H1 (cell line): ENCODE results near the gene MYO5B. TPM values are rescaled to one million over a fixed set of nuclear protein-coding genes. Genes with fewer than 3 reads are reported as not detected.

Source experiments
- CTCF ChIA-PET: fragments of 300-600 bp; sonication (Branson Sonifier 250); formaldehyde crosslinking; loops from one replicate; lab custom pipeline; 2021; ENCODE audit not compliant: partially characterized antibody; lab: Charles Lee
- POLR2A ChIA-PET: fragments of 300-600 bp; sonication (Branson Sonifier 250); formaldehyde crosslinking; loops from one replicate; lab custom pipeline; 2021; ENCODE audit warnings: inconsistent platforms; ENCODE audit not compliant: partially characterized antibody; lab: Charles Lee
- DNase-seq, 2 experiments: peaks; one replicate each; pipeline versions ENCODE4 v3.0.0 to v3.0.0-alpha.2; 2010 to 2022; ENCODE audit warnings: low spot score in 2 of 2, low read depth in 1 of 2, mixed read lengths in 1 of 2
- FAIRE-seq: peaks from 2 replicates; lab custom pipeline; 2011; peaks lifted over from hg19 to GRCh38; lab: Jason Lieb, UNC
- H2AFZ ChIP-seq: 2 replicates; pipeline ENCODE4 v1.8.1; 2012; ENCODE audit warnings: low read length, inconsistent platforms
- H2AK5ac ChIP-seq: 2 replicates; pipeline ENCODE4 v1.6.1; 2013; ENCODE audit warnings: low read depth, low read length
- H2BK120ac ChIP-seq: replicated peaks from 2 replicates; pipeline ENCODE3; 2013; ENCODE audit warnings: low read depth, low read length, inconsistent platforms
- H2BK12ac ChIP-seq: 2 replicates; pipeline ENCODE4 v1.6.1; 2013; ENCODE audit warnings: low read depth, low read length
- H2BK15ac ChIP-seq: 2 replicates; pipeline ENCODE4 v1.6.1; 2013; ENCODE audit warnings: low read length
- H2BK20ac ChIP-seq: 2 replicates; pipeline ENCODE4 v1.6.1; 2013; ENCODE audit warnings: low read length
- H2BK5ac ChIP-seq: 2 replicates; pipeline ENCODE4 v1.6.1; 2013; ENCODE audit warnings: low read depth, low read length
- H3K14ac ChIP-seq: 2 replicates; pipeline ENCODE4 v1.6.1; 2013; ENCODE audit warnings: inconsistent platforms; ENCODE audit not compliant: insufficient read length
- H3K18ac ChIP-seq: 2 replicates; pipeline ENCODE4 v1.6.1; 2013; ENCODE audit warnings: low read length; ENCODE audit errors: extremely low read depth
- H3K23ac ChIP-seq: 2 replicates; pipeline ENCODE4 v1.6.1; 2013; ENCODE audit warnings: inconsistent platforms; ENCODE audit not compliant: insufficient read length
- H3K23me2 ChIP-seq: 2 replicates; pipeline ENCODE4 v1.6.1; 2013; ENCODE audit warnings: low read depth, low read length
- H3K27ac ChIP-seq: 2 replicates; pipeline ENCODE4 v1.6.1; 2011; ENCODE audit warnings: low read depth, low read length, inconsistent platforms
- H3K27me3 ChIP-seq, 4 experiments: replicated peaks in 1 of 4; 1 replicate in 1 of 4; 2 replicates in 3 of 4; pipeline versions ENCODE4 v1.6.1 to v1.8.1; 2011 to 2013; ENCODE audit warnings: low read length in 3 of 4, mild to moderate bottlenecking in 3 of 4, inconsistent platforms in 2 of 4, mixed read lengths in 2 of 4, moderate library complexity in 1 of 4; ENCODE audit not compliant: control insufficient read depth in 3 of 4, insufficient read depth in 3 of 4; ENCODE audit errors: extremely low read depth in 1 of 4
- H3K36me3 ChIP-seq, 4 experiments: 2 replicates each; pipeline versions ENCODE4 v1.6.1 to v1.8.1; 2011 to 2013; ENCODE audit warnings: mild to moderate bottlenecking in 4 of 4, low read length in 3 of 4, moderate library complexity in 2 of 4, control low read depth in 1 of 4, inconsistent platforms in 1 of 4; ENCODE audit not compliant: insufficient read depth in 4 of 4, control insufficient read depth in 2 of 4
- H3K4ac ChIP-seq: replicated peaks from 2 replicates; pipeline ENCODE3; 2013; ENCODE audit warnings: low read length, low read depth, mixed read lengths, inconsistent platforms; ENCODE audit not compliant: insufficient read length
- H3K4me1 ChIP-seq, 4 experiments: replicated peaks in 1 of 4; 1 replicate in 1 of 4; 2 replicates in 3 of 4; pipeline versions ENCODE4 v1.6.1 to v1.8.1; 2011 to 2013; ENCODE audit warnings: low read length in 3 of 4, inconsistent platforms in 2 of 4, mixed read lengths in 1 of 4; ENCODE audit not compliant: insufficient read depth in 4 of 4, control insufficient read depth in 3 of 4
- H3K4me2 ChIP-seq, 2 experiments: 2 replicates each; pipeline versions ENCODE4 v1.6.1 to v1.8.1; 2011 to 2013; ENCODE audit warnings: low read depth in 2 of 2, low read length in 2 of 2, control low read depth in 1 of 2, inconsistent platforms in 1 of 2, mild to moderate bottlenecking in 1 of 2; ENCODE audit not compliant: insufficient read depth in 1 of 2
- H3K4me3 ChIP-seq, 4 experiments: fragments of 200-600, 300-600 bp in 1 of 4; sonication (generic), shearing (Covaris generic), sonication (Bioruptor Twin) in 1 of 4; 2 replicates each; pipeline versions ENCODE4 v1.5.1 to v1.8.1; 2011 to 2016; ENCODE audit warnings: low read length in 4 of 4, low read depth in 3 of 4, control low read depth in 2 of 4, inconsistent platforms in 2 of 4, mild to moderate bottlenecking in 2 of 4, mixed read lengths in 1 of 4, moderate library complexity in 1 of 4; ENCODE audit not compliant: insufficient read depth in 2 of 4; ENCODE audit errors: extremely low read depth in 1 of 4
- H3K56ac ChIP-seq: replicated peaks from 2 replicates; pipeline ENCODE3; 2013; ENCODE audit warnings: low read depth, mild to moderate bottlenecking, mixed read lengths, low read length, inconsistent platforms; ENCODE audit not compliant: insufficient read length
- H3K79me1 ChIP-seq: 2 replicates; pipeline ENCODE4 v1.6.1; 2013; ENCODE audit warnings: low read depth, low read length, control low read depth
- H3K79me2 ChIP-seq, 2 experiments: 2 replicates each; pipeline versions ENCODE4 v1.6.1 to v1.8.1; 2012 to 2013; ENCODE audit warnings: low read length in 2 of 2, mild to moderate bottlenecking in 2 of 2, inconsistent platforms in 1 of 2; ENCODE audit not compliant: insufficient read depth in 2 of 2, control insufficient read depth in 1 of 2
- H3K9ac ChIP-seq, 4 experiments: replicated peaks in 1 of 4; 1 replicate in 1 of 4; 2 replicates in 3 of 4; pipeline versions ENCODE4 v1.6.1 to v1.8.1; 2011 to 2013; ENCODE audit warnings: low read depth in 3 of 4, low read length in 3 of 4, control low read depth in 2 of 4, mild to moderate bottlenecking in 2 of 4, moderate library complexity in 2 of 4, inconsistent platforms in 1 of 4; ENCODE audit errors: extremely low read depth in 1 of 4
- H3K9me3 ChIP-seq, 2 experiments: 2 replicates each; pipeline versions ENCODE4 v1.6.1 to v1.8.1; 2012 to 2013; ENCODE audit warnings: mild to moderate bottlenecking in 2 of 2, moderate library complexity in 2 of 2, control low read depth in 1 of 2, inconsistent platforms in 1 of 2, low read depth in 1 of 2, low read length in 1 of 2, mixed read lengths in 1 of 2; ENCODE audit not compliant: insufficient read depth in 2 of 2
- H4K20me1 ChIP-seq, 2 experiments: replicated peaks in 1 of 2; 2 replicates each; pipeline versions ENCODE3 to v1.8.1; 2011 to 2013; ENCODE audit warnings: inconsistent platforms in 2 of 2, low read length in 2 of 2, mild to moderate bottlenecking in 1 of 2; ENCODE audit not compliant: insufficient read depth in 2 of 2, control insufficient read depth in 1 of 2
- H4K5ac ChIP-seq: 2 replicates; pipeline ENCODE4 v1.6.1; 2013; ENCODE audit warnings: low read length, low read depth, mixed read lengths, inconsistent platforms; ENCODE audit not compliant: insufficient read length
- H4K8ac ChIP-seq: 2 replicates; pipeline ENCODE4 v1.8.0; 2013; ENCODE audit warnings: mild to moderate bottlenecking, moderate library complexity, low read length, inconsistent platforms; ENCODE audit not compliant: insufficient read depth; ENCODE audit errors: extremely low read depth
- H4K91ac ChIP-seq: replicated peaks from 2 replicates; pipeline ENCODE3; 2013; ENCODE audit warnings: low read length, mixed read lengths, inconsistent platforms; ENCODE audit not compliant: insufficient read length
- CTCF ChIP-seq, 3 experiments: IDR thresholded peaks; 1 replicate in 2 of 3; 2 replicates in 1 of 3; pipeline versions ENCODE4 v1.5.1 to v1.6.1; 2011; ENCODE audit warnings: low read length in 3 of 3, mild to moderate bottlenecking in 3 of 3, inconsistent platforms in 2 of 3, low read depth in 1 of 3, moderate library complexity in 1 of 3; ENCODE audit not compliant: insufficient read depth in 1 of 3; ENCODE audit errors: control extremely low read depth in 1 of 3
- RAD21 ChIP-seq, 2 experiments: IDR thresholded peaks in 1 of 2; conservative IDR thresholded peaks in 1 of 2; 2 replicates each; pipeline ENCODE4 v1.6.1; 2011; ENCODE audit warnings: low read depth in 2 of 2, low read length in 2 of 2, improper control_type of control experiment in 1 of 2, inconsistent platforms in 1 of 2, mild to moderate bottlenecking in 1 of 2, moderate library complexity in 1 of 2
- SAP30 ChIP-seq: fragments of 300-600 bp; sonication (generic); IDR thresholded peaks from 2 replicates; pipeline ENCODE4 v1.7.1; 2012; ENCODE audit warnings: low read length, moderate library complexity, mild to moderate bottlenecking, inconsistent platforms; ENCODE audit not compliant: insufficient read depth, insufficient replicate concordance
- WGBS, 2 experiments: shearing (Covaris generic) in 1 of 2; methylation state at CpG; one replicate each; pipeline versions ENCODE4 v1.1.6 to v1.1.7; 2013 to 2015; ENCODE audit warnings: low lambda C conversion rate in 2 of 2, mixed read lengths in 2 of 2, inconsistent platforms in 1 of 2, low coverage in 1 of 2, missing lambda C conversion rate in 1 of 2; ENCODE audit not compliant: insufficient replicate concordance in 2 of 2, insufficient coverage in 1 of 2, insufficient read length in 1 of 2; ENCODE audit errors: extremely low coverage in 1 of 2, missing lambda C conversion rate in 1 of 2; 5-methylcytosine and 5-hydroxymethylcytosine counted together
- polyA plus RNA-seq, 7 experiments: library from polyadenylated mRNA; depleted of rRNA in 3 of 7; stranded (reverse) in 5 of 7; unstranded in 2 of 7; fragments of >200 nt in 5 of 7; fragments of 200-250 nt in 2 of 7; gene quantifications; 1 replicate in 5 of 7; 2 replicates in 1 of 7; 4 replicates in 1 of 7; pipeline versions ENCODE4 v1.2.1 to v1.2.3, GENCODE V29; 2011 to 2013; ENCODE audit warnings: missing spikeins in 2 of 7, mixed read lengths in 2 of 7
- total RNA-seq: library from RNA; stranded (reverse); fragmentation: NEBNext Ultra II Directional; extraction: Animal tissue kit (Norgen Biotek cat#: 25700); gene quantifications from 2 replicates; pipeline ENCODE4 v1.2.1, GENCODE V29; 2021

Gene MYO5B
- total and polyA plus RNA-seq, 2 of the 8 experiments (the other 6 are each of a cell fraction or from before 2014, with no cell fraction given), result 6.4 to 7.7 TPM

GRCh38 chr18:49944663-49945062 is 250.3 kb downstream of the MYO5B start:
- no peak overlapping the region for H3K9ac ChIP-seq
- no peaks in the 10 kb centered on the region for H3K27me3 ChIP-seq
- peak in 1 of 2 experiments; percentile 2 for DNase-seq
- no peak overlapping the region for H4K8ac ChIP-seq
- H2BK12ac ChIP-seq, result no peak overlapping the region
- no peak overlapping the region for H2BK15ac ChIP-seq
- H3K79me2 ChIP-seq, result no peaks in the 10 kb centered on the region
- H4K5ac ChIP-seq, result no peak overlapping the region
- no peak overlapping the region for H2BK120ac ChIP-seq
- FAIRE-seq, result no peak
- no peaks in the 10 kb centered on the region for H3K23me2 ChIP-seq
- ChIA-PET CTCF (interaction anchor here (1.4 to 1.9 kb wide), 4 partner anchors 21 to 101 kb away, joined by 3 to 6 read pairs (median 4); no protein-coding TSS in a partner anchor), POLR2A (no interaction called here)
- no peak overlapping the region for H3K4me3 ChIP-seq
- H3K79me1 ChIP-seq, result no peaks in the 10 kb centered on the region
- peak; percentile 51 to 67 for TF ChIP-seq RAD21 (IDR thresholded peaks at IDR 0.05 in 1 of 2, conservative IDR thresholded peaks at IDR 0.05 in 1 of 2; ENCODE audit: low read depth in 2 of 2, low read length in 2 of 2)
- peak in 2 of 3 experiments; percentile 42 to 52; a peak in 2 of 4 replicates for TF ChIP-seq CTCF (IDR thresholded peaks at IDR 0.05; ENCODE audit: control extremely low read depth in 1 of 3, insufficient read depth in 1 of 3, low read depth in 1 of 3, low read length in 3 of 3)
- no peak for TF ChIP-seq SAP30
- H3K18ac ChIP-seq, result no peak overlapping the region
- no peak overlapping the region for H3K4me2 ChIP-seq
- no peak overlapping the region for H3K27ac ChIP-seq
- no peaks in the 10 kb centered on the region for H3K36me3 ChIP-seq
- no peak overlapping the region for H3K4ac ChIP-seq
- H4K20me1 ChIP-seq, result no peaks in the 10 kb centered on the region
- no peak overlapping the region for H2AFZ ChIP-seq
- no peak overlapping the region for H3K23ac ChIP-seq
- no peak overlapping the region for H2AK5ac ChIP-seq
- whole genome bisulfite sequencing, 2 experiments, result 81% methylated on average over 8 of the region's 8 CpGs; no CpG with 5 or more reads in 1 of the 2 experiments
- no peaks in the 10 kb centered on the region for H3K4me1 ChIP-seq
- H3K9me3 ChIP-seq, result no peaks in the 10 kb centered on the region
- H2BK5ac ChIP-seq, result no peak overlapping the region
- no peak overlapping the region for H3K56ac ChIP-seq
- no peak overlapping the region for H3K14ac ChIP-seq
- H4K91ac ChIP-seq, result no peak overlapping the region
- H2BK20ac ChIP-seq, result no peak overlapping the region
